K562 (cell line): ENCODE results near the gene HTR4. TPM values are rescaled to one million over a fixed set of nuclear protein-coding genes. Genes with fewer than 3 reads are reported as not detected.

Experiments used
- ATF1 ChIP-seq, 2 experiments: fragments of 450-650 bp in 1 of 2; IDR thresholded peaks; 2 replicates each; pipeline ENCODE4 v1.6.1; 2016; ENCODE audit warnings: missing compliant biosample characterization in 1 of 2, missing genetic modification characterization in 1 of 2
- CBFA2T2 ChIP-seq: fragments of 450-650 bp; conservative IDR thresholded peaks from 2 replicates; pipeline ENCODE4 v1.6.1; 2017; ENCODE audit warnings: mild to moderate bottlenecking
- CBX3 ChIP-seq, 2 experiments: IDR thresholded peaks; 1 replicate in 1 of 2; 2 replicates in 1 of 2; pipeline ENCODE4 v1.6.1; 2012; ENCODE audit warnings: inconsistent platforms in 2 of 2, low read length in 2 of 2, borderline replicate concordance in 1 of 2, control low read depth in 1 of 2
- EP300 ChIP-seq: IDR thresholded peaks from 2 replicates; pipeline ENCODE4 v1.6.1; 2012; ENCODE audit warnings: low read length, improper control_type of control experiment
- HSF4 ChIP-seq: fragments of 250-450 bp; sonication (Bioruptor Pico); IDR thresholded peaks from 2 replicates; pipeline ENCODE4 v2.1.2; 2022; ENCODE audit warnings: mild to moderate bottlenecking, moderate library complexity, borderline replicate concordance
- KDM1A ChIP-seq, 2 experiments: fragments of 450-650 bp; IDR thresholded peaks; 2 replicates each; pipeline ENCODE4 v1.6.1; 2016; ENCODE audit warnings: mild to moderate bottlenecking in 2 of 2
- MEF2A ChIP-seq: IDR thresholded peaks from 2 replicates; pipeline ENCODE4 v1.6.1; 2011; ENCODE audit warnings: low read depth, mild to moderate bottlenecking, low read length, moderate library complexity; ENCODE audit not compliant: control insufficient read depth
- MTF1 ChIP-seq: fragments of 250-450 bp; sonication (Bioruptor Pico); IDR thresholded peaks from 2 replicates; pipeline ENCODE4 v1.9.0; 2021; ENCODE audit warnings: moderate library complexity, mild to moderate bottlenecking, inconsistent platforms, borderline replicate concordance
- PHF20 ChIP-seq: fragments of 450-650 bp; IDR thresholded peaks from 2 replicates; pipeline ENCODE4 v1.6.1; 2018; ENCODE audit not compliant: partially characterized antibody
- POLR2G ChIP-seq: fragments of 200-400 bp; formaldehyde crosslinking; IDR thresholded peaks from 2 replicates; pipeline ENCODE4 v1.6.1; 2017; ENCODE audit warnings: low read depth, mild to moderate bottlenecking, antibody characterized with exemption, low read length, moderate library complexity
- PTTG1 ChIP-seq: fragments of 450-650 bp; IDR thresholded peaks from 2 replicates; pipeline ENCODE4 v1.6.1; 2016; ENCODE audit warnings: low read depth, mild to moderate bottlenecking, missing genetic modification characterization, missing compliant biosample characterization
- RAD21 ChIP-seq, 2 experiments: fragments of 250-450 bp in 1 of 2; fragments of 450-650 bp in 1 of 2; sonication (Bioruptor Pico) in 1 of 2; formaldehyde crosslinking in 1 of 2; IDR thresholded peaks in 1 of 2; conservative IDR thresholded peaks in 1 of 2; 2 replicates each; pipeline versions ENCODE4 v1.4.0 to v1.8.0; 2020 to 2022; ENCODE audit warnings: mild to moderate bottlenecking in 2 of 2, moderate library complexity in 1 of 2
- RBFOX2 ChIP-seq: fragments of 200-400 bp; formaldehyde crosslinking; IDR thresholded peaks from 2 replicates; pipeline ENCODE4 v1.6.1; 2017; ENCODE audit warnings: low read depth, mild to moderate bottlenecking, low read length, moderate library complexity
- SP1 ChIP-seq: sonication (generic); formaldehyde crosslinking; IDR thresholded peaks from 2 replicates; pipeline ENCODE4 v1.8.1; 2022; ENCODE audit warnings: mild to moderate bottlenecking, missing genetic modification reagents
- TCF7 ChIP-seq: sonication (generic); IDR thresholded peaks from 2 replicates; pipeline ENCODE4 v1.6.1; 2016; ENCODE audit warnings: antibody characterized with exemption, borderline replicate concordance
- ZNF583 ChIP-seq: fragments of 250-450 bp; sonication (Bioruptor Pico); IDR thresholded peaks from 2 replicates; pipeline ENCODE4 v1.4.0; 2020
- ZNF780A ChIP-seq: fragments of 250-450 bp; sonication (Bioruptor Pico); IDR thresholded peaks from 2 replicates; pipeline ENCODE4 v1.5.0; 2021; ENCODE audit warnings: mild to moderate bottlenecking
- polyA plus RNA-seq, 8 experiments: library from polyadenylated mRNA; depleted of rRNA in 4 of 8; stranded (reverse) in 5 of 8; unstranded in 3 of 8; fragments of >200 nt; fragmentation: Nextera tagmentation in 2 of 8; fragmentation: Illumina TruSeq in 1 of 8; extraction: Ambion mirVana in 2 of 8; extraction: Trizol in 1 of 8; gene quantifications; 2 replicates each; pipeline versions ENCODE4 v1.2.1 to v1.2.3, GENCODE V29; 2011 to 2014; ENCODE audit warnings: inconsistent platforms in 1 of 8, missing spikeins in 1 of 8
- total RNA-seq, 7 experiments: library from RNA; depleted of rRNA in 6 of 7; stranded (reverse); fragments of >200 nt in 6 of 7; fragmentation: Illumina TruSeq in 2 of 7; extraction: Trizol in 2 of 7; gene quantifications; 2 replicates each; pipeline versions ENCODE4 v1.2.1 to v1.2.3, GENCODE V29; 2011 to 2021; ENCODE audit warnings: low replicate concordance in 1 of 7
- TF ChIP-seq, protein P1 (sequence below): fragments of 250-450 bp; sonication (Bioruptor Pico); IDR thresholded peaks from 2 replicates; pipeline ENCODE4 v1.8.0; 2022; ENCODE audit warnings: inconsistent platforms, mild to moderate bottlenecking, moderate library complexity, borderline replicate concordance
- TF ChIP-seq, protein P2 (sequence below): sonication (generic); IDR thresholded peaks from 2 replicates; pipeline ENCODE4 v1.6.1; 2016
- TF ChIP-seq, protein P3 (sequence below), 2 experiments: fragments of 450-650 bp; conservative IDR thresholded peaks; 2 replicates each; pipeline ENCODE4 v1.6.1; 2017; ENCODE audit warnings: mild to moderate bottlenecking in 2 of 2, moderate library complexity in 2 of 2
- TF ChIP-seq, protein P4 (sequence below), 2 experiments: IDR thresholded peaks in 1 of 2; conservative IDR thresholded peaks in 1 of 2; 2 replicates each; pipeline ENCODE4 v1.6.1; 2016; ENCODE audit warnings: low read depth in 2 of 2, mild to moderate bottlenecking in 1 of 2, missing compliant biosample characterization in 1 of 2, missing genetic modification characterization in 1 of 2, moderate library complexity in 1 of 2

The HTR4 gene
- total and polyA plus RNA-seq, 9 of the 15 experiments (the other 6 are each of a cell fraction or from before 2014, with no cell fraction given): 0.13 TPM; not detected in 8

DNA sequence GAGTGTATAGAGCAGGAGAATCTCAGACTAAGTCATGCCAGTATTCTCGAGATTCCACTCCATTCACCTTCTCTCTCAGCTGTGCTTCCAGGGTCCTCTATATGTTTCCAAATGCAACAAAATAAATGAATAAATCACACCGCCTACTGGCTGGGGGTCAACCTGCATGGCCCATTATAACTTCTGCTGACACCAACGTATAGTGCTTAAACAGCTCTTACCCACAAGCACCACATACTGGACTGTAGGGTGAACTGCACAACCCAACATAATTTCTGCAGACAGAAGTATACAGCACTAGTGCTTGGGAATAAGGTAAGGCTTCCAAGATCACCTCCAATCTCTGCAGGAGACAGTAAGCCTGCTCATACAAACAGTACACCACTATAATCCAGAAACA lies 33.1 kb upstream of the HTR4 start (continued):
- TF ChIP-seq SP1 (peak; percentile 31; the same call in 1 of the 2 replicates), RAD21 (CRISPR knock-in tag; conservative IDR thresholded peaks at IDR 0.05 in 1 of 2, IDR thresholded peaks at IDR 0.05 in 1 of 2) (peak; percentile 62 to 98), PTTG1 (no peak), PHF20 (no peak), KDM1A (IDR thresholded peaks at IDR 0.05) (peak in 1 of 2 experiments; percentile 35; a peak in 2 of 4 replicates), CBX3 (IDR thresholded peaks at IDR 0.05; ENCODE audit: borderline replicate concordance in 1 of 2, low read length in 2 of 2) (peak in 1 of 2 experiments; percentile 82; a peak in 1 of 3 replicates), ZNF583 (no peak), RBFOX2 (no peak), MTF1 (no peak), HSF4 (CRISPR knock-in tag) (no peak), ZNF780A (CRISPR knock-in tag) (no peak), TCF7 (no peak), POLR2G (no peak), CBFA2T2 (no peak), MEF2A (no peak), ATF1 (CRISPR knock-in tag; IDR thresholded peaks at IDR 0.05) (no peak), ATF1 (tag; IDR thresholded peaks at IDR 0.05) (peak; percentile 24; the same call in 1 of the 2 replicates), EP300 (peak; percentile 13; the same call in 1 of the 2 replicates)
- TF ChIP-seq, protein P1, sequence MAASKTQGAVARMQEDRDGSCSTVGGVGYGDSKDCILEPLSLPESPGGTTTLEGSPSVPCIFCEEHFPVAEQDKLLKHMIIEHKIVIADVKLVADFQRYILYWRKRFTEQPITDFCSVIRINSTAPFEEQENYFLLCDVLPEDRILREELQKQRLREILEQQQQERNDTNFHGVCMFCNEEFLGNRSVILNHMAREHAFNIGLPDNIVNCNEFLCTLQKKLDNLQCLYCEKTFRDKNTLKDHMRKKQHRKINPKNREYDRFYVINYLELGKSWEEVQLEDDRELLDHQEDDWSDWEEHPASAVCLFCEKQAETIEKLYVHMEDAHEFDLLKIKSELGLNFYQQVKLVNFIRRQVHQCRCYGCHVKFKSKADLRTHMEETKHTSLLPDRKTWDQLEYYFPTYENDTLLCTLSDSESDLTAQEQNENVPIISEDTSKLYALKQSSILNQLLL (CRISPR knock-in tag): no peak
- TF ChIP-seq, protein P2, sequence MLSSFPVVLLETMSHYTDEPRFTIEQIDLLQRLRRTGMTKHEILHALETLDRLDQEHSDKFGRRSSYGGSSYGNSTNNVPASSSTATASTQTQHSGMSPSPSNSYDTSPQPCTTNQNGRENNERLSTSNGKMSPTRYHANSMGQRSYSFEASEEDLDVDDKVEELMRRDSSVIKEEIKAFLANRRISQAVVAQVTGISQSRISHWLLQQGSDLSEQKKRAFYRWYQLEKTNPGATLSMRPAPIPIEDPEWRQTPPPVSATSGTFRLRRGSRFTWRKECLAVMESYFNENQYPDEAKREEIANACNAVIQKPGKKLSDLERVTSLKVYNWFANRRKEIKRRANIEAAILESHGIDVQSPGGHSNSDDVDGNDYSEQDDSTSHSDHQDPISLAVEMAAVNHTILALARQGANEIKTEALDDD: peak; percentile 47; the same call in 1 of the 2 replicates
- TF ChIP-seq, protein P3, sequence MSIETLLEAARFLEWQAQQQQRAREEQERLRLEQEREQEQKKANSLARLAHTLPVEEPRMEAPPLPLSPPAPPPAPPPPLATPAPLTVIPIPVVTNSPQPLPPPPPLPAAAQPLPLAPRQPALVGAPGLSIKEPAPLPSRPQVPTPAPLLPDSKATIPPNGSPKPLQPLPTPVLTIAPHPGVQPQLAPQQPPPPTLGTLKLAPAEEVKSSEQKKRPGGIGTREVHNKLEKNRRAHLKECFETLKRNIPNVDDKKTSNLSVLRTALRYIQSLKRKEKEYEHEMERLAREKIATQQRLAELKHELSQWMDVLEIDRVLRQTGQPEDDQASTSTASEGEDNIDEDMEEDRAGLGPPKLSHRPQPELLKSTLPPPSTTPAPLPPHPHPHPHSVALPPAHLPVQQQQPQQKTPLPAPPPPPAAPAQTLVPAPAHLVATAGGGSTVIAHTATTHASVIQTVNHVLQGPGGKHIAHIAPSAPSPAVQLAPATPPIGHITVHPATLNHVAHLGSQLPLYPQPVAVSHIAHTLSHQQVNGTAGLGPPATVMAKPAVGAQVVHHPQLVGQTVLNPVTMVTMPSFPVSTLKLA (conservative IDR thresholded peaks at IDR 0.05): 0 out of 4 replicates have a peak, but pooled peaks of 1 of the 2 experiments have one; percentile 14
- TF ChIP-seq, protein P4, sequence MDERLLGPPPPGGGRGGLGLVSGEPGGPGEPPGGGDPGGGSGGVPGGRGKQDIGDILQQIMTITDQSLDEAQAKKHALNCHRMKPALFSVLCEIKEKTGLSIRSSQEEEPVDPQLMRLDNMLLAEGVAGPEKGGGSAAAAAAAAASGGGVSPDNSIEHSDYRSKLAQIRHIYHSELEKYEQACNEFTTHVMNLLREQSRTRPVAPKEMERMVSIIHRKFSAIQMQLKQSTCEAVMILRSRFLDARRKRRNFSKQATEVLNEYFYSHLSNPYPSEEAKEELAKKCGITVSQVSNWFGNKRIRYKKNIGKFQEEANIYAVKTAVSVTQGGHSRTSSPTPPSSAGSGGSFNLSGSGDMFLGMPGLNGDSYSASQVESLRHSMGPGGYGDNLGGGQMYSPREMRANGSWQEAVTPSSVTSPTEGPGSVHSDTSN (CRISPR knock-in tag; IDR thresholded peaks at IDR 0.05; ENCODE audit: low read depth): no peak
- TF ChIP-seq, protein P4 (tag; conservative IDR thresholded peaks at IDR 0.05; ENCODE audit: low read depth): 0 out of 2 replicates have a peak, but pooled peaks have one; percentile 21
